ENCODE data around the gene MBNL2.
A peak's percentile ranks its signal among the peaks of the same experiment; 100 is the strongest.

The MBNL2 gene

DNA sequence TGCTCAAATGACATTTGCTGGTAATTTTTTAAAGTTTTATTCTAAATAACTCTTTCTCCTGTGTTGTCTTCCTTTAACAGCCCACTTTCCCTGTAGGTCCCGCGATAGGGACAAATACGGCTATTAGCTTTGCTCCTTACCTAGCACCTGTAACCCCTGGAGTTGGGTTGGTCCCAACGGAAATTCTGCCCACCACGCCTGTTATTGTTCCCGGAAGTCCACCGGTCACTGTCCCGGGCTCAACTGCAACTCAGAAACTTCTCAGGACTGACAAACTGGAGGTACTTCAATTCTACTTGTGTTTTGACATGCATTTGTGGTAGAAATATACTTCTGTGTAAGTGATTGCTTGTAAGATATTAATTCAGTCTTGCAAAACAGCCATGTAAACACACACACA lies 120.8 kb downstream of the MBNL2 start:
- Histone ChIP-seq H3K27me3 (ENCODE audit: insufficient read depth, poor library complexity, severe bottlenecking) (no peaks in the 10 kb centered on the region), H3K4me3 (replicated peaks; ENCODE audit: insufficient read depth, low read length) (no peak overlapping the region), H3K27ac (replicated peaks) (no peak overlapping the region)
- DNase-seq (ENCODE audit: low read depth in 1 of 2, low spot score in 1 of 2): no peak
- TF ChIP-seq, protein P1, sequence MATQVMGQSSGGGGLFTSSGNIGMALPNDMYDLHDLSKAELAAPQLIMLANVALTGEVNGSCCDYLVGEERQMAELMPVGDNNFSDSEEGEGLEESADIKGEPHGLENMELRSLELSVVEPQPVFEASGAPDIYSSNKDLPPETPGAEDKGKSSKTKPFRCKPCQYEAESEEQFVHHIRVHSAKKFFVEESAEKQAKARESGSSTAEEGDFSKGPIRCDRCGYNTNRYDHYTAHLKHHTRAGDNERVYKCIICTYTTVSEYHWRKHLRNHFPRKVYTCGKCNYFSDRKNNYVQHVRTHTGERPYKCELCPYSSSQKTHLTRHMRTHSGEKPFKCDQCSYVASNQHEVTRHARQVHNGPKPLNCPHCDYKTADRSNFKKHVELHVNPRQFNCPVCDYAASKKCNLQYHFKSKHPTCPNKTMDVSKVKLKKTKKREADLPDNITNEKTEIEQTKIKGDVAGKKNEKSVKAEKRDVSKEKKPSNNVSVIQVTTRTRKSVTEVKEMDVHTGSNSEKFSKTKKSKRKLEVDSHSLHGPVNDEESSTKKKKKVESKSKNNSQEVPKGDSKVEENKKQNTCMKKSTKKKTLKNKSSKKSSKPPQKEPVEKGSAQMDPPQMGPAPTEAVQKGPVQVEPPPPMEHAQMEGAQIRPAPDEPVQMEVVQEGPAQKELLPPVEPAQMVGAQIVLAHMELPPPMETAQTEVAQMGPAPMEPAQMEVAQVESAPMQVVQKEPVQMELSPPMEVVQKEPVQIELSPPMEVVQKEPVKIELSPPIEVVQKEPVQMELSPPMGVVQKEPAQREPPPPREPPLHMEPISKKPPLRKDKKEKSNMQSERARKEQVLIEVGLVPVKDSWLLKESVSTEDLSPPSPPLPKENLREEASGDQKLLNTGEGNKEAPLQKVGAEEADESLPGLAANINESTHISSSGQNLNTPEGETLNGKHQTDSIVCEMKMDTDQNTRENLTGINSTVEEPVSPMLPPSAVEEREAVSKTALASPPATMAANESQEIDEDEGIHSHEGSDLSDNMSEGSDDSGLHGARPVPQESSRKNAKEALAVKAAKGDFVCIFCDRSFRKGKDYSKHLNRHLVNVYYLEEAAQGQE (IDR thresholded peaks at IDR 0.05; ENCODE audit: insufficient replicate concordance, low read depth): no peak
- TF ChIP-seq GABPA (IDR thresholded peaks at IDR 0.05; ENCODE audit: low read depth) (no peak), POLR2AphosphoS5 (IDR thresholded peaks at IDR 0.05; ENCODE audit: low read depth) (no peak), SPI1 (IDR thresholded peaks at IDR 0.05; ENCODE audit: borderline replicate concordance, low read depth) (no peak)
- TF ChIP-seq, protein P2, sequence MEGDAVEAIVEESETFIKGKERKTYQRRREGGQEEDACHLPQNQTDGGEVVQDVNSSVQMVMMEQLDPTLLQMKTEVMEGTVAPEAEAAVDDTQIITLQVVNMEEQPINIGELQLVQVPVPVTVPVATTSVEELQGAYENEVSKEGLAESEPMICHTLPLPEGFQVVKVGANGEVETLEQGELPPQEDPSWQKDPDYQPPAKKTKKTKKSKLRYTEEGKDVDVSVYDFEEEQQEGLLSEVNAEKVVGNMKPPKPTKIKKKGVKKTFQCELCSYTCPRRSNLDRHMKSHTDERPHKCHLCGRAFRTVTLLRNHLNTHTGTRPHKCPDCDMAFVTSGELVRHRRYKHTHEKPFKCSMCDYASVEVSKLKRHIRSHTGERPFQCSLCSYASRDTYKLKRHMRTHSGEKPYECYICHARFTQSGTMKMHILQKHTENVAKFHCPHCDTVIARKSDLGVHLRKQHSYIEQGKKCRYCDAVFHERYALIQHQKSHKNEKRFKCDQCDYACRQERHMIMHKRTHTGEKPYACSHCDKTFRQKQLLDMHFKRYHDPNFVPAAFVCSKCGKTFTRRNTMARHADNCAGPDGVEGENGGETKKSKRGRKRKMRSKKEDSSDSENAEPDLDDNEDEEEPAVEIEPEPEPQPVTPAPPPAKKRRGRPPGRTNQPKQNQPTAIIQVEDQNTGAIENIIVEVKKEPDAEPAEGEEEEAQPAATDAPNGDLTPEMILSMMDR (IDR thresholded peaks at IDR 0.05; ENCODE audit: insufficient read depth, low read length): no peak

DNA sequence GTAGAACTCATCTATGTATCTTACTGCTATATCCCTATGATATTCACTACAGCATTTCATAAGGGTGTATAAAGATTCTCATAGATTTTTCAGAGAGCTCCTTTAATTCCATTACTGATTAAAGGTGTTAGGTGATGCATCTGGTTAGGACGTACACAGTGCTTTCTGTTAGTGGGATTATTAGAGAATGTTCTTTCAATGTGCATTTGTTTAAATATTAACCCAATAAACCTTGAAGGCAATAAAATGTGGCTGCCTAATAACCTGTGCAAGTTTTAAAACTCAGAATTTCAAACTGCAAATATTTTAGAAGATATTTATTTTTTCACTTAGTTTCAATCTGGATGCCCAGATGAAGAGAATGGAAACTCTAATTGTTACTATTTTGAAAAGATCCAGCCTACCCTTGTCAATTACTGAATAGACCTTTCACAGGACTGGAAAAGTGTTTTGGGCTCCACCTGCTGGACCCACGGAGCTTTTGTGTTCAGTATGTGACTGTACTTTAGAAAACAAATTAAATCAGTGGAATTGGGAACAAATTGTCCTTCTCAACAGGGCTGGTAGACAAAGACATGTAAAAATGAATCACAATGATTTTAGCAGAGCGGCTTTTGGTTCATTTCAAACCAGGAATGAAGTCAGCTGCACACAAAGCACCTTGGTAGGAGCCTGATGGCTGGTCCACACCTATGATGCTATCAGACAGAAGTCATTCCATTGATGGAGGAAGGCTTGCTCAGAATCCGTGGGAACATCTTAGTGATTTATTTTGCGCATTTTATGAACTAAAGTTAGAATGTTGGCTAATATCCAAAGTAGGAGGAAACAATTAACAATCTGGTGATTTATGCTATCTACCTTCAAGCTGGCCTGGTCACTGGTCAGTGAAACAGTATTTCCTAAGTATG lies 122.4 kb downstream of the MBNL2 start:
- peak in 1 of 2 experiments; percentile 46 for DNase-seq (ENCODE audit: low read depth in 1 of 2, low spot score in 1 of 2)
- H3K4me3 ChIP-seq (replicated peaks; ENCODE audit: insufficient read depth, low read length): no peak overlapping the region
- H3K27me3 ChIP-seq (ENCODE audit: insufficient read depth, poor library complexity, severe bottlenecking): no peaks in the 10 kb centered on the region
- TF ChIP-seq POLR2AphosphoS5 (IDR thresholded peaks at IDR 0.05; ENCODE audit: low read depth): no peak
- TF ChIP-seq SPI1 (IDR thresholded peaks at IDR 0.05; ENCODE audit: borderline replicate concordance, low read depth): no peak
- TF ChIP-seq, protein P2 (IDR thresholded peaks at IDR 0.05; ENCODE audit: insufficient read depth, low read length): no peak
- TF ChIP-seq, protein P1 (IDR thresholded peaks at IDR 0.05; ENCODE audit: insufficient replicate concordance, low read depth): no peak
- no peak for TF ChIP-seq GABPA (IDR thresholded peaks at IDR 0.05; ENCODE audit: low read depth)
- no peak overlapping the region for H3K27ac ChIP-seq (replicated peaks)

DNA sequence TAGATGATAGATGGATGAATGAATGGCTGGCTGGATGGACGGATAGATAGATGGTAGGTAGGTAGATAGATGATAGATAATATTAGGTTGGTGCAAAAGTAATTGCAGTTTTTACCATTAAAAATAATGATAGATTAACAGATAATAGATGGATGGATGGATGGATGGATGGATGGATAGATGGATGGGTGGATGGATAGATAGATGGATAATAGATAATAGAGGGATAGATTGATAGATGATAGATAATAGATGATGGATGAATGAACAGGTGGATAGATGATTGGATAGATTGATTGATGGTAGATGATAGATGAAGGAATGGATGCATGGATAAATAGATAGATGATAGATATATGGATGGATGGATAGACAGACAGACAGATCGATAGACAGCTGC lies 124.0 kb downstream of the MBNL2 start:
- H3K27me3 ChIP-seq (ENCODE audit: insufficient read depth, poor library complexity, severe bottlenecking): no peaks in the 10 kb centered on the region
- no peak overlapping the region for H3K27ac ChIP-seq (replicated peaks)
- DNase-seq (ENCODE audit: low read depth in 1 of 2, low spot score in 1 of 2): no peak
- H3K4me3 ChIP-seq (replicated peaks; ENCODE audit: insufficient read depth, low read length): no peak overlapping the region
- no peak for TF ChIP-seq GABPA (IDR thresholded peaks at IDR 0.05; ENCODE audit: low read depth)
- TF ChIP-seq, protein P2 (IDR thresholded peaks at IDR 0.05; ENCODE audit: insufficient read depth, low read length): no peak
- TF ChIP-seq SPI1 (IDR thresholded peaks at IDR 0.05; ENCODE audit: borderline replicate concordance, low read depth): no peak
- TF ChIP-seq POLR2AphosphoS5 (IDR thresholded peaks at IDR 0.05; ENCODE audit: low read depth): no peak
- TF ChIP-seq, protein P1 (IDR thresholded peaks at IDR 0.05; ENCODE audit: insufficient replicate concordance, low read depth): no peak

Measured in HL-60 (cell line).